Panc1 (cell line): Measurements from ENCODE around the gene SLC32A1.

Experiments
- CTCF ChIP-seq: fragments of 450-650 bp; IDR thresholded peaks from 2 replicates; pipeline ENCODE4 v1.5.1; 2017; ENCODE audit warnings: mild to moderate bottlenecking
- SIN3A ChIP-seq: IDR thresholded peaks from 2 replicates; pipeline ENCODE4 v1.6.1; 2012; ENCODE audit warnings: low read depth, mild to moderate bottlenecking, low read length, moderate library complexity, borderline replicate concordance; ENCODE audit not compliant: insufficient read depth

DNA sequence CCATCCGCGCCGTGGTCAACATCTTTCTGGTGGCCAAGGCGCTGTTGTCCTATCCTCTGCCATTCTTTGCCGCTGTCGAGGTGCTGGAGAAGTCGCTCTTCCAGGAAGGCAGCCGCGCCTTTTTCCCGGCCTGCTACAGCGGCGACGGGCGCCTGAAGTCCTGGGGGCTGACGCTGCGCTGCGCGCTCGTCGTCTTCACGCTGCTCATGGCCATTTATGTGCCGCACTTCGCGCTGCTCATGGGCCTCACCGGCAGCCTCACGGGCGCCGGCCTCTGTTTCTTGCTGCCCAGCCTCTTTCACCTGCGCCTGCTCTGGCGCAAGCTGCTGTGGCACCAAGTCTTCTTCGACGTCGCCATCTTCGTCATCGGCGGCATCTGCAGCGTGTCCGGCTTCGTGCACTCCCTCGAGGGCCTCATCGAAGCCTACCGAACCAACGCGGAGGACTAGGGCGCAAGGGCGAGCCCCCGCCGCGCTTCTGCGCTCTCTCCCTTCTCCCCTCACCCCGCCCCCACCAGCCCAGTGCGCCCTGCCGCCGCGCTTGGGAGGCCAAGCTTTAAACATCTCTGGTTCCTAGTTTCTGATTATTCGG, 4.0 kb downstream of the SLC32A1 start:
- no peak for TF ChIP-seq SIN3A
- no peak for TF ChIP-seq CTCF
